DOHH2 (cell line): ENCODE results near the gene ISCA2.

ENCODE experiments used
- EZH2phosphoT487 ChIP-seq: fragments of 200-600 bp; sonication (generic); IDR thresholded peaks from 2 replicates; pipeline ENCODE4 v1.6.1; 2017; ENCODE audit warnings: borderline replicate concordance, mild to moderate bottlenecking, antibody characterized with exemption, low read length, moderate library complexity, mixed read lengths
- TF ChIP-seq, protein P1 (sequence below): fragments of 200-600 bp; sonication (generic); IDR thresholded peaks from one replicate; pipeline ENCODE4 v1.5.1; 2014; ENCODE audit warnings: antibody characterized with exemption, mild to moderate bottlenecking, low read depth, low read length; ENCODE audit not compliant: poor library complexity, severe bottlenecking

DNA sequence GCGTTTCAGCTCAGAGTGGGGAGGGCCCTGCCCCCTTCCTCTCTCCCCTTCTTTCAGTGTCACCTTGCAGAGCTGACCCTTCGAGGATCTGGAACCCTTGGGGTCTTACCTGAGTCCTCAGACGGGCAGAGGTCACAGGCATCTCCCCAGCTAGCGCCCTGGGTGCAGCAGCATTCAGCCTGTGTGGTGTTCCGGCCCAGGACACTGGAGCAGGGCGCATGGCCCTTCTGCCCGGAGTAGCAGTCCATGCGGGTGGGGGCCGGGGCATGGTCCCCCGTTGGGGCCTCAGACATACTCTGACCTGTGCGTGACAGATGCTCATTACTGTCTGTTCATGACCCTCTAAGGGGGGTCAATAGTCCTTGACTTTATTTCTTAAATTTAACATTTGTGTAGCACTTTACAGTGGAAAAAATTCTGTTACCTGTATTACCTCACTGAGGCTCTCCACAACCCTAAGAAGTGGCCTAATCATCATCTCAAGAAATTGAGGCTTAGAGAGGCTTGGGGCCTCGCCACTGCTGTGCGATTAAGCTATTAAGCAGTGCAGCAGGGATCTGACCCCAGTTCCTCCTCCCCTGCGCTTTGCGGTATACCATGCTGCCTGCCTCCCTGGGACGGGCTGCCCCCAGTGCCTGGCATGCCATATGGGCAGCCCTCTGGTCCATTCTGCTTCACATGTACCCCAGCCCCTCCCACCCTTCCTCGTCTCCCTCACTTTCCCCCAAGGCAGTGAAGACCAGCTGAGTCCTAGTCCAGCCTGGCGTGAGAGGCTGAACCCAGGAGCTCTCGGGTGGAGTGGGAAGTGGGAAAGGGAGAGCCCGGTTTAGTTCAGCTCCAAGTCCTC, 11.5 kb downstream of the ISCA2 start:
- TF ChIP-seq, protein P1, sequence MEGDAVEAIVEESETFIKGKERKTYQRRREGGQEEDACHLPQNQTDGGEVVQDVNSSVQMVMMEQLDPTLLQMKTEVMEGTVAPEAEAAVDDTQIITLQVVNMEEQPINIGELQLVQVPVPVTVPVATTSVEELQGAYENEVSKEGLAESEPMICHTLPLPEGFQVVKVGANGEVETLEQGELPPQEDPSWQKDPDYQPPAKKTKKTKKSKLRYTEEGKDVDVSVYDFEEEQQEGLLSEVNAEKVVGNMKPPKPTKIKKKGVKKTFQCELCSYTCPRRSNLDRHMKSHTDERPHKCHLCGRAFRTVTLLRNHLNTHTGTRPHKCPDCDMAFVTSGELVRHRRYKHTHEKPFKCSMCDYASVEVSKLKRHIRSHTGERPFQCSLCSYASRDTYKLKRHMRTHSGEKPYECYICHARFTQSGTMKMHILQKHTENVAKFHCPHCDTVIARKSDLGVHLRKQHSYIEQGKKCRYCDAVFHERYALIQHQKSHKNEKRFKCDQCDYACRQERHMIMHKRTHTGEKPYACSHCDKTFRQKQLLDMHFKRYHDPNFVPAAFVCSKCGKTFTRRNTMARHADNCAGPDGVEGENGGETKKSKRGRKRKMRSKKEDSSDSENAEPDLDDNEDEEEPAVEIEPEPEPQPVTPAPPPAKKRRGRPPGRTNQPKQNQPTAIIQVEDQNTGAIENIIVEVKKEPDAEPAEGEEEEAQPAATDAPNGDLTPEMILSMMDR, result no peak
- no peak for TF ChIP-seq EZH2phosphoT487
